Karpas-422 (cell line): ENCODE measurements around the gene NATD1. TPM values are rescaled to one million over a fixed set of nuclear protein-coding genes. Genes with fewer than 3 reads are reported as not detected.

ENCODE experiments used
- DNase-seq: peaks from one replicate; pipeline ENCODE4 v3.0.0-alpha.2; 2015
- H2AFZ ChIP-seq: fragments of 200-600 bp; sonication (generic); 2 replicates; pipeline ENCODE4 v1.6.1; 2014; ENCODE audit warnings: antibody characterized with exemption, low read length, mixed read lengths
- H3K27ac ChIP-seq: fragments of 200-600 bp; sonication (generic); 2 replicates; pipeline ENCODE4 v1.5.1; 2014; ENCODE audit warnings: mild to moderate bottlenecking, low read length, moderate library complexity
- H3K27me3 ChIP-seq: fragments of 200-600 bp; sonication (generic); 2 replicates; pipeline ENCODE4 v1.6.1; 2014; ENCODE audit warnings: low read length, mixed read lengths
- H3K36me3 ChIP-seq: fragments of 200-600 bp; sonication (generic); 2 replicates; pipeline ENCODE4 v1.6.1; 2014; ENCODE audit warnings: low read length, mixed read lengths; ENCODE audit not compliant: insufficient read depth
- H3K4me1 ChIP-seq: fragments of 200-600 bp; sonication (generic); 2 replicates; pipeline ENCODE4 v1.6.1; 2014; ENCODE audit warnings: mild to moderate bottlenecking, low read length, mixed read lengths
- H3K4me2 ChIP-seq: fragments of 200-600 bp; sonication (generic); 2 replicates; pipeline ENCODE4 v1.6.1; 2014; ENCODE audit warnings: low read length, low read depth, mild to moderate bottlenecking; ENCODE audit not compliant: poor library complexity, severe bottlenecking
- H3K4me3 ChIP-seq: fragments of 200-600 bp; sonication (generic); 2 replicates; pipeline ENCODE4 v1.5.1; 2014; ENCODE audit warnings: mild to moderate bottlenecking, antibody characterized with exemption, low read length, mixed read lengths
- H3K79me2 ChIP-seq: fragments of 200-600 bp; sonication (generic); 2 replicates; pipeline ENCODE4 v1.6.1; 2014; ENCODE audit warnings: mild to moderate bottlenecking, low read length, mixed read lengths
- H3K9ac ChIP-seq: fragments of 200-600 bp; sonication (generic); 2 replicates; pipeline ENCODE4 v1.6.0; 2014; ENCODE audit warnings: low read length
- H3K9me2 ChIP-seq: fragments of 200-600 bp; sonication (generic), shearing (Covaris generic); replicated peaks from 2 replicates; pipeline ENCODE4 v1.6.0; 2014; ENCODE audit warnings: mild to moderate bottlenecking, low read length, moderate library complexity; ENCODE audit not compliant: insufficient read depth
- H3K9me3 ChIP-seq: fragments of 300-700, 200-600 bp; sonication (generic); 2 replicates; pipeline ENCODE4 v1.6.1; 2014; ENCODE audit warnings: low read length, mixed read lengths
- H4K20me1 ChIP-seq: fragments of 200-600 bp; sonication (generic); 2 replicates; pipeline ENCODE4 v1.6.1; 2014; ENCODE audit warnings: mild to moderate bottlenecking, antibody characterized with exemption, low read length, low read depth; ENCODE audit not compliant: insufficient read depth
- total RNA-seq: library from RNA; depleted of rRNA; stranded (reverse); fragments of >200 nt; shearing (Covaris generic); gene quantifications from 2 replicates; pipeline ENCODE4 v1.2.3, GENCODE V29; 2014; ENCODE audit warnings: low replicate concordance

Gene NATD1
- total RNA-seq, 1 experiment from 2014 or later: 0.45 TPM

DNA sequence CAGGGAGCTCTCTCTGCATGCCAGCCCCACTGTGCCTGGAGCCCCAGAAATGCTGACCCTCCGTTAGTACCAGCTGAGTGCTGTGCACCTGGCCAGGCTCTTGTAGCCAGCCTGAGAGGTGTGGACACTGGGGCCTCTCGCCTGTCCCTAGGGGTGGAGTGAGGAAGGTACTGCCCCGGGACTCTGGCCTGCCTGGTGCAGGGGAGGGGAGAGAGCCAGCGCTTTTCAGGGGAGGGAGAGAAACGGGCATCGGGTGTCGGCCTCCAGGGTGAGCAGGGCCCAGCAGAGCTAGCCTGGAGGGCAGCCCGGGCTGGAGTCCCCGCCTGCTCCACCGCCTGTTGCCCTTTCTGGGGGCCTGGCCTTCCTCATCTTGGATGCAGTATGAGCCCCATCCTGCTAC lies 44.4 kb upstream of the NATD1 start:
- H4K20me1 ChIP-seq: peaks cover 42% of the 10 kb centered on the region; the same call in 1 of the 2 replicates
- H3K9ac ChIP-seq: no peak overlapping the region
- peaks cover 33% of the 10 kb centered on the region for H3K79me2 ChIP-seq
- no peak overlapping the region for H3K4me3 ChIP-seq
- no peak overlapping the region for H3K4me2 ChIP-seq
- no peaks in the 10 kb centered on the region for H3K9me2 ChIP-seq
- H2AFZ ChIP-seq: no peak overlapping the region
- DNase-seq: no peak
- no peaks in the 10 kb centered on the region for H3K27me3 ChIP-seq
- H3K27ac ChIP-seq: no peak overlapping the region
- H3K36me3 ChIP-seq: peaks cover 19% of the 10 kb centered on the region
- H3K4me1 ChIP-seq: no peaks in the 10 kb centered on the region
- H3K9me3 ChIP-seq: no peaks in the 10 kb centered on the region

DNA sequence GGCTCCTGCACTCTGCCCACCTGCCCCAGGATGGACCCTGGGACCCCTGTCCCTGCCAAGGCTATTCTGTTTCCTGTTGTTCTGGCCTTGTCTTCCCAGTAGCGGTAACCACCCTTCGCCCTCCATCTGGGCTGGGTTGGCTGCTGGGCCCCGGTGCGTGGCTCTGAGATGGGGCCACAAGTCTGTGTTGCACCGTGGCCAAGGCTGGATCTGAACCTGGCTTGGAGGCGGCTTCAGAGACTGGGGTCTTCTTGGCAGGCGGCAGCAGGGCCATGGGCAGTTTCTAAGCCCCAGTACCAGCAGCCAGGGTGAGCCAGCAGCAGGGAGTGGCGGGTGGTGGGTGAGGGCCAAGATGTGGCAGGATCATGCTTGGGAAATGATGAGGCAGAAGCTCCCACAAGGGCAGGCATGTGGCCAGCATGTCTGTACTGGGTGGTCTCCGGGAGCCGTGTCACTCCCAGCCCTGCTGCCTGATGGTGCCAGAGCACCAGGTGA lies 43.9 kb upstream of the NATD1 start:
- no peaks in the 10 kb centered on the region for H3K9me2 ChIP-seq
- H3K9me3 ChIP-seq: no peaks in the 10 kb centered on the region
- H3K79me2 ChIP-seq: peaks cover 38% of the 10 kb centered on the region
- H3K4me2 ChIP-seq: no peak overlapping the region
- H3K27ac ChIP-seq: no peak overlapping the region
- DNase-seq: no peak
- no peaks in the 10 kb centered on the region for H3K27me3 ChIP-seq
- H2AFZ ChIP-seq: no peak overlapping the region
- no peak overlapping the region for H3K9ac ChIP-seq
- peaks cover 46% of the 10 kb centered on the region; the same call in 1 of the 2 replicates for H4K20me1 ChIP-seq
- no peaks in the 10 kb centered on the region for H3K4me1 ChIP-seq
- H3K36me3 ChIP-seq: peaks cover 14% of the 10 kb centered on the region
- H3K4me3 ChIP-seq: no peak overlapping the region

DNA sequence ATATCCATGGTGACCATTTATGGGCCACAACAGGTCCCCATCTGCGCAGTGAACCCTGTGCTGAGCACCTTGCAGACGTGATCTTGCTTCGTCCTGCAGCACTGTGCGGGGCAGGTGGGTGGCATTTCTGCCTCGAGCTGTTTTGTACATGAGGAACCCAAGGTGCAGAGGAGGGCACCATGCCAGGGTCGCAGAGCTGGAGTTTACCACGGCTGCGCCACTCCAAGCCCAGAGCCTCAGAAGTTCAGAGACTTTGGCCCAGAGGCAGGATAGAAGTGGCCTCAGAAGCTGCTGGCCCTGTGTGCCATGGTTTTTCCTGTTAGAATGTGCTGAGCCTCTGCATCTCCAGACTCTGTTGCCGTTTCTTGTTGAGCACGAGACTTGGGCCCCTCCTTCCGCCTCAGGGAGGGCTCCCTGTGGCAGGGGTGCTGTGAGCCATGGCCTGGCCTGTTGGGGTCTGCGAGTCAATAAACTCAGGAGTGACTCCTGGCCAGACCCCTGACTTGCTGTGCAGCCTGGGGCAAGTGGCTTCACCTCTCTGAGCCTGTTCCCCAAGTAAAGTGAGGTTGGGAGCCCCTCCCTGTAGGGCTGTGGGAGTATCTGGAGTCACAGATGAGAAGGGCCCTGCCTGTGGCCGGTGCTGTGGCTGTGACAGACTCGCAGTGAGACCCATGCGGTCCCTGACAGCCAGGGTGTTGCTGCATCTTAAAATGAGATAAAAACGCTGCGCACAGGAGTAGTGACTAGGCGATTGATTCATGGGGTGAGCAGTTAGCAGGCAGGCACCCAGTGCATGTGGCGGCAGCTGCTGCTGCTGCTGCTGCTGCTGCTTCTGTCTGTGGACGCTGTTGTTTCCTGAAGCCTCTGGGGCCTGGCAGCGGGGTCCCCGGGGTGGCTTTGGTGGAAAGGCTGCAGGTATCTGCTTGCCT lies 43.2 kb upstream of the NATD1 start:
- Histone ChIP-seq H3K4me1 (no peaks in the 10 kb centered on the region), H3K36me3 (peaks cover 18% of the 10 kb centered on the region; the same call in 1 of the 2 replicates), H3K27me3 (no peaks in the 10 kb centered on the region), H3K9me3 (no peaks in the 10 kb centered on the region), H3K4me2 (no peak overlapping the region), H4K20me1 (peaks cover 53% of the 10 kb centered on the region), H3K9ac (no peak overlapping the region), H3K27ac (no peak overlapping the region), H3K4me3 (no peak overlapping the region), H3K9me2 (no peaks in the 10 kb centered on the region), H3K79me2 (peaks cover 46% of the 10 kb centered on the region), H2AFZ (no peak overlapping the region)
- no peak for DNase-seq

DNA sequence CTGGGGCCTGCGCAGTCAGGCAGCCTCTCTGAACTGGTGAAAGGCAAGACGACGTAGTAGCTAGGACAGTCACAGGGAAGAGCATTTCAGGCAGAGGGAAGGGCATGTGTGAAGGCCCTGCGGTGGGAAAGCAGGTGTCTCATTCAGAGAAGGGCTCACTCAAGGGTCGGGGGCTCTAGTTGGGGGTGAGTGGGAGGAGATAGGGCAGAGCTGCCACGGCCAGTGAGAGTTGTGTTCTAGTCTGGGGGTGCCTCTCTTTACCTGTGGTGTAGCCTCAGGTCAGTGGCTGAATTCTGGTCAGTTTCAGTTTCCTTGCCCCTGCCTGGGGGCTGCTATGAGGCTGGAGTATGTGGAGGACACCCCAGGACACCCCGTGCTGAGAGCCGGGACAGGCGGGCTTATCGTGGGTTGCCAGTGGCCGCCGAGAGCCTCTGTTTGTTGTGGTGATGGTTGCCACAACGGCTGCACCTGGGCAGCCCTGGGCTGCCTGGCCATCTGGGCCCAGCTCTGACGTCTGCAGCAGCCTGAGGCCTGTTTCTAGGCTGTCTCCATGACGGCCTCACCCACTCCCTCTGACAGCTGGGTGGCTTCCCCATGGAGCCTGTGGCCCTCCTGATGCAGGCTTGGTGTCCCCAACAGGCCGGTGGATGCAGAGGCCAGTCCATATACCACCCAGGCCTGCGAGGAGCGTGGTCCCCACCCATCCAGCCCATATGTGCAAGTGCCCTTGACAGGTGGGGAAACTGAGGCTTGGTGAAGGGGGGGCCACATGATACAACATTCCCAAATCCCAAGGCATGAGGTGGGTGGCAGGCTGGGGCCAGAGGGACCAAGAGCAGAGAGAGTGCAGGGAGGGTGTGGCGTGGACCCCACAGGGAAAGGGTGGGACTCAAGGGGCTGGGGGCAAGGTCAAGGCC lies 42.1 kb upstream of the NATD1 start:
- Histone ChIP-seq H3K9ac (no peak overlapping the region), H3K27me3 (no peaks in the 10 kb centered on the region), H3K79me2 (peaks cover 54% of the 10 kb centered on the region), H3K4me1 (no peaks in the 10 kb centered on the region), H3K4me2 (no peak overlapping the region), H3K9me3 (no peaks in the 10 kb centered on the region), H2AFZ (no peak overlapping the region), H3K9me2 (no peaks in the 10 kb centered on the region), H3K27ac (no peak overlapping the region), H4K20me1 (peaks cover 59% of the 10 kb centered on the region), H3K4me3 (no peak overlapping the region), H3K36me3 (peaks cover 8% of the 10 kb centered on the region; the same call in 1 of the 2 replicates)
- no peak for DNase-seq

DNA sequence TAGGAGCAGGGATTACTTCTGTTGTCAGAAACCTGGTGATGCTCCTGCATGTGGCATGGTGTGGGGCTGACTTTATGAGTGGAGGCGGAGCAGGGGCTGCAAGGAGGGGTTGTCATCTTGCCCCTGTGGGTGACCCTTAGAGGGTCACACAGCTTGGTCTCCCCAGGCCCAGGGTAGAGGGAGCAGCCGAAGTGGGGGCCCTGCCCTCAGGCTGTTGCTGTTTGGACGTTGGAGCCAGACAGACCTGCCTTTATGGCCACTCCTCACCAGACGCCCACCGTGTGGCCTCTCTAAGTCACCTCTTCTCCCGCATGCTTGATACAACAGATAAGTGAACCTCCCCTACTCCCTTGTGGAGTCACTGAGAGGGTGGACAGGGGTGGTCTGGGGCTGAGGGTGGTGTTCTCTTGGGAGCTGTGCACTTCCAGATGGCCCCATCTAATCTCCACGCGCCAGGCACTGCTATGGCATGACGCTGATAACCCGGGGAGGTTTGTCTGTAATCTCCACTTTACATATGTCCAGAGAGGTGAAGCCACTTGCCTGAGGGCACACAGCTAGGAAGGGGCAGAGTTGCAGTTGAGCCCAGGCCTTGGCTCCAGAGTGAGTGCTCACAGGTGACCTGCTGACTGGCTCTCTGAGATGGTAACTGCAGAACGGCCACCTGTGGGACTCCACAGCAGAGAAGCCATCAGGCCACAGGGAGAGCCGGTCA lies 41.3 kb upstream of the NATD1 start:
- peaks cover 3% of the 10 kb centered on the region for H3K4me1 ChIP-seq
- peaks cover 5% of the 10 kb centered on the region; the same call in 1 of the 2 replicates for H3K36me3 ChIP-seq
- H3K4me3 ChIP-seq: no peak overlapping the region
- H3K27me3 ChIP-seq: no peaks in the 10 kb centered on the region
- no peaks in the 10 kb centered on the region for H3K9me3 ChIP-seq
- peaks cover 67% of the 10 kb centered on the region for H4K20me1 ChIP-seq
- no peaks in the 10 kb centered on the region for H3K9me2 ChIP-seq
- no peak overlapping the region for H3K27ac ChIP-seq
- no peak overlapping the region for H3K4me2 ChIP-seq
- H3K79me2 ChIP-seq: peaks cover 63% of the 10 kb centered on the region
- no peak overlapping the region for H3K9ac ChIP-seq
- no peak for DNase-seq
- no peak overlapping the region for H2AFZ ChIP-seq

DNA sequence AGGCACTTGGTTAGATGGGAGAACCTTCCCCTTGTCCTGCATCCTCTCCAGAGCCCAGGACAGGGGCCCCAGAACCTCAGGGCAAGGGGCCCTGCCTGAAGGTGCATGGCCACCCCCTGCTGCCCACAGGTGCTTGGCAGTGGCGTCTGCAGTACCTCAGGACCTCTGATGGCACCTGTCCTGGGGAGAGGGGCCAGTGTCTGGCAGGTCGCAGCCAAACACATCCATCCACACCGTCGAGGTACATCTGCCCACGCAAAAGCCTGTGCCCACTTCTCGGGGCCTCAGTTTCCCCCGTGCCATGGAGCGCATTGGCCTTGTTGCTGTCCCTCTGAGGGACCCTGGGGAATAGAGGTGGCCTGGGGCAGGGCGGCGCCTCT lies 40.6 kb upstream of the NATD1 start:
- Histone ChIP-seq H3K4me1 (peaks cover 10% of the 10 kb centered on the region), H3K27me3 (no peaks in the 10 kb centered on the region), H3K9ac (no peak overlapping the region), H2AFZ (no peak overlapping the region), H3K27ac (no peak overlapping the region), H3K9me2 (no peaks in the 10 kb centered on the region), H3K36me3 (peaks cover 9% of the 10 kb centered on the region), H3K79me2 (peaks cover 69% of the 10 kb centered on the region), H3K9me3 (no peaks in the 10 kb centered on the region), H3K4me3 (no peak overlapping the region), H3K4me2 (no peak overlapping the region), H4K20me1 (peaks cover 74% of the 10 kb centered on the region)
- no peak for DNase-seq

DNA sequence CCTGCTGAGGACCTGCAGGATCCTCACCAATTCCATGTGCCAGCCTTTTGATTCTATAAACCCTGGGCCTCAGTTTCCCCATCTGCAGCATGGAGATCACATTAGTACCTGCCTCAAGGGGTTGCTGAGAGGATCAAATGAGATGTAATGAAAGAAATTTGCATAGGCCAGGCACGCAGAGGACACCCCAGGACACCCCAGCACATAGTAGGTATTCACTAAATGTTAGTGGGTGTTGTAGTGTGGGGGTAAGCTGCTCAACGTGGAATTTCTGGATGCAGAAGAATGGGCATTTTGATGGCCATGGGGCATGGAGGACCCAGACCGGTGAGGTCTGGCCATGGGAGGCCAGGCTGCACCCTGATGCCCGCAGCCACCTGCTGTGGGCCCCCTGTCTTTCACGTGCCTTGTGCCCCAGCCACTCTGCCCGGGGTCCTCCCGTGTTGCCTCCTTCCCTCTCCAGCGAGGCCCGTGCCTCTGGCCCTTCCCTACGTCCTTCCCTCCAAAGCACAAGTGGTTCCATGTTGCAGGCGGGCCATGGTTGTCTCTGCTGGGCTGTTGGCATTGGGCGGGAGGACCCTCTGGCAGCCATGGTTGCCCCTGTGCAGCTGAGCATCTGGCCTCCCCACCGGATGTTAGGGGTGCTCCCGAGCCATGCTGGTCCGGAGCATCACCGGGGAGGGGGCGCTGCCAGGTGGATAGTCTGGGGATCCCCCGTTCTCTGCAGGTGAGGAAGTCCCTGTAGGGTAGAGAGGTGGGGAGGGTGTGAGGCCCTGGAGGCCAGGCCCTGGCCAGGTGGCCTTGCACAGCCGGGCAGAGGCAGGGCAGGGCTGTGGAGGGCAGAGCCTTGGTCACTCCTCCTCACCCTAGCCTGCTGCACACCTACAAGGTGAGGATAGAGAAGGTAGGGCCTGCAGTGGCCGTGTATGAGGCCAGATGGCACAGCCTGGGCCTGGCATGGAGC lies 39.9 kb upstream of the NATD1 start:
- Histone ChIP-seq H3K9ac (no peak overlapping the region), H3K27ac (no peak overlapping the region), H3K4me2 (no peak overlapping the region), H4K20me1 (peaks cover 77% of the 10 kb centered on the region), H3K9me2 (no peaks in the 10 kb centered on the region), H3K36me3 (peaks cover 9% of the 10 kb centered on the region; the same call in 1 of the 2 replicates), H3K4me3 (no peak overlapping the region), H2AFZ (no peak overlapping the region), H3K9me3 (no peaks in the 10 kb centered on the region), H3K79me2 (peaks cover 76% of the 10 kb centered on the region), H3K27me3 (no peaks in the 10 kb centered on the region), H3K4me1 (peaks cover 16% of the 10 kb centered on the region)
- no peak for DNase-seq
